NCI-H1105 treated with DMSO at 0.1 percent for 48 hours (cell line): ENCODE measurements around the gene AEBP2.
A peak's percentile ranks its signal among the peaks of the same experiment; 100 is the strongest.
"Not testable (repeated sequence)": the region's sequence is repeated elsewhere in the genome, so short reads cannot be mapped to it uniquely, and the experiment has no call there.

ENCODE experiments used
- DNase-seq: peaks from one replicate; lab custom pipeline; 2025; lab: John Stamatoyannopoulos, UW

The AEBP2 gene, protein sequence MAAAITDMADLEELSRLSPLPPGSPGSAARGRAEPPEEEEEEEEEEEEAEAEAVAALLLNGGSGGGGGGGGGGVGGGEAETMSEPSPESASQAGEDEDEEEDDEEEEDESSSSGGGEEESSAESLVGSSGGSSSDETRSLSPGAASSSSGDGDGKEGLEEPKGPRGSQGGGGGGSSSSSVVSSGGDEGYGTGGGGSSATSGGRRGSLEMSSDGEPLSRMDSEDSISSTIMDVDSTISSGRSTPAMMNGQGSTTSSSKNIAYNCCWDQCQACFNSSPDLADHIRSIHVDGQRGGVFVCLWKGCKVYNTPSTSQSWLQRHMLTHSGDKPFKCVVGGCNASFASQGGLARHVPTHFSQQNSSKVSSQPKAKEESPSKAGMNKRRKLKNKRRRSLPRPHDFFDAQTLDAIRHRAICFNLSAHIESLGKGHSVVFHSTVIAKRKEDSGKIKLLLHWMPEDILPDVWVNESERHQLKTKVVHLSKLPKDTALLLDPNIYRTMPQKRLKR

GRCh38 chr12:19439059-19440018 is at the start of gene AEBP2:
AEBP2 (plus strand) TSS chr12:19439492; CDS start chr12:19439700, 208 bp downstream.
- peak; percentile 81 for DNase-seq

GRCh38 chr12:19390051-19390598 is 49.2 kb upstream of the AEBP2 start:
- DNase-seq = no peak

GRCh38 chr12:19392644-19393043 is 46.6 kb upstream of the AEBP2 start:
- not testable (repeated sequence) for DNase-seq

DNA sequence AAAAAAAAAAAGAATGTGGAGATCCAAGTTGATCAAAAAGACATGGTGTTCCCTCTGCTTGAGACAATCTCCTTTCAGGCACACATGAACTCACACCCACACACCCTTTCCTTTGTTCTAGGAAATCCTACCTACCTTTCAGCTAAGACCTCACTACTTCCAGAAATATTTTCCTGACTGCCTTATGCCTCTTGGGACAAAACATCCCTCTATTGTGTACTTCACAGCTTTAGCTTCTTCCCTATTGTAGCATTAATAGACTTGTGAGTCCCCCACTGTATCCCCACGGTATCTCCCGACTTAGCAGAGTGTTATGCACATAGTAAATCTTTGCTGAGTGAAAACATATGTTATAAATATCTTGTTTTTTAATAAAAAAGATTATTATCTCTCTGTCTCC is 44.9 kb upstream of the AEBP2 start:
- no peak for DNase-seq

DNA sequence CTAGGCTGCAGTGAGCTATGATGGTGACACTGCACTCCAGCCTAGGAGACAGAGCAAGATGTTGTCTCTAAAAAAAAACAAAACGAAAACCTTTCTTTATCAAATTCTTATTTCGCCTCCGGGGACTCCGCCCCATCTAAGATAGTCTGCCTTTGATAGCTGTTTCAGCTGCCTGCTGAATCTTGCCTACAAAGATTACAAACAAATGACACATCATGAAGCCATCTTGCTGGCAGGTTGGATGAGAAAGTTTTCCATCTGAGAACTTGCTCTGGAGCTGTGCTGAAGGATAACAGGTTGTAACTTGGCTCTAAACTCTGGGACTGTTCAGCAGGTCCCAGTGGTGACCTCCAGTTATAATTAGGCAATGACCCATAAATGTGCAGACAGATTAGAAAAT is 41.8 kb upstream of the AEBP2 start:
- no peak for DNase-seq

DNA sequence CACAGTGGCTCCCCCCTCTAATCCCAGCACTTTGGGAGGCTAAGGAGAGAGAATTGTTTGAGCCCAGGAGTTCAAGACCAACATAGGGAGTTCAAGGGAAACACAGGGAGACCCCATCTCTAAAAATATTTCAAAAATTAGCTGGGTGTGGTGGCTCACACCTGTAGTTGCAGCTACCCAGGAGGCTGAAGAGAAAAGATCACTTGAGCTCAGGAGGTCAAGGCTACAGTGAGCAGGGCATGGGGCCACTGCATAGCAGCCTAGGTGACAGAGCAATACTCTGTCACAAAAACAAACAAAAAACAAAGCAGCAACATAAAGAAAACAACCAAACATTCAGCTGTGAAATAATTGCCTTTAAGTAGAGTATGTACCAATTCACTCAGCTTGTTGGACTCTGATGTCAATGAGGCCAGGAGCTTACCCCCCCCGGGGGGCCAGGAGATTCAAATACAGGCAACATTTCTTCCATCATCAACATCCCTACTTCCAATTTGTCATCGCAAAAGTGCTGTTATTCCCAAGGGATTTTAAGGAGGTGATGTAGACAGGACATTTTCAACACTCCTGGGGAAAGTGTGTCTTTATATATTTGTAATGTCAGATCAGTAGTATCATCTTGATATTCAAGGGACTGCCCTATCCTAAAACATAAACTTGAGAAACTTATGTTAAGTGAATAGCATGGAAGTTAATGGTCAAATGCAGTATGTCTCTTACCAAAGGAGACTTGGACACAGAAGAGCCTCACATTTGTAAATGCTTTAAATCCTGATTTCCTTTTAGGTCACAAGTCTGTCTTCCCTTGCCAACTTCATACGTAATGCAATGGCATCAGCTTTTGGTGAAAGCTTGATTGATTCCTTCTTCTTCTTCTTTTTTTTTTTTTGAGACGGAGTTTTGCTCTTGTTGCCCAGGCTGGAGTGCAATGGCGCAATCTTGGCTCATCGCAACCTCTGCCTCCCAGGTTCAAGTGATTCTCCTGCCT is 40.6 kb upstream of the AEBP2 start:
- DNase-seq = no peak

DNA sequence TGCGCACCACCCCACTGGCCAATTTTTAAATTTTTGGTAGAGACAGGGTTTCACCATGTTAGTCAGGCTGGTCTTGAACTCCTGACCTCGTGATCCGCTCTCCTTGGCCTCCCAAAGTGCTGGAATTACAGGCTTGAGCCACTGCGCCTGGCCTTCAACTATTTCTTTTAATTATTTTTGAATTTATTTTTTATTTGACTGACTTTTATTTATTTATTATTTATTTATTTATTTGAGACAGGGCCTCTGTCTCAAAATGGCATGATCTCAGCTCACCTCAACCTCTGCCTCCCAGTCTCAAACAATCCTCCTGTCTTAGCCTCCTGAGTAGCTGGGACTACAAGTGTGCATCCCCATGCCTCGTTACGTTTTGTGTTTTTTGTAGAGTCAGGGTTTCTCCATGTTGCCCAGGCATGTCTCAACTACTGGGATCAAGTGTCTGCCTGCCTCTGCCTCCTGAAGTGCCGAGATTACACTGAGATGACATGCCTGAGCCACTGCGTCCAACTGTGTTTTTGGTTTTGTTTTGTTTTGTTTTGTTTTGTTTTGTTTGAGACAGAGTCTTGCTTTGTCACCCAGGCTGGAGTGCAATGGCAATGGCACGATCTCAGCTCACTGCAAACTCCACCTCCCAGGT is 38.5 kb upstream of the AEBP2 start:
- not testable (repeated sequence) for DNase-seq

DNA sequence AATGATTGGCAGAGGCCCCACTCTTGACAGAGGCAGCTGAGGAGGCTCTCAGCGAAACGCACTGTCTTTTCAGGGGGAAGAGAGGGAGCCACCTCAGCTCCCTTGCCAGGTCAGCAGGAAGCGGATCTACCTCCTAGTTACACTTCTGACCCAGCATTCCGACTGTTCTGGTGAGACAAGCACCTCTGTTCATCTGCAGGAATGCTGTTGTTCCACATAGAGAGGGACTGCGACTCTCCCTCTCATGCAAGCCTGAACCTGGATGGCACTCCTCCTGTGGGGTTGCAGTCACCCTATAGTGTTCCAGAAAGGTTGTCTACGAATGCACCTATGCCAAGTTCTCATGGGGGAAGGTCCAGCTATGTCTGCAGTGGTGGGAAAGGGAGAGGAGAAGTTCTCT is 37.1 kb upstream of the AEBP2 start:
- DNase-seq = no peak

GRCh38 chr12:19402743-19403431 is 36.4 kb upstream of the AEBP2 start:
- no peak for DNase-seq

DNA sequence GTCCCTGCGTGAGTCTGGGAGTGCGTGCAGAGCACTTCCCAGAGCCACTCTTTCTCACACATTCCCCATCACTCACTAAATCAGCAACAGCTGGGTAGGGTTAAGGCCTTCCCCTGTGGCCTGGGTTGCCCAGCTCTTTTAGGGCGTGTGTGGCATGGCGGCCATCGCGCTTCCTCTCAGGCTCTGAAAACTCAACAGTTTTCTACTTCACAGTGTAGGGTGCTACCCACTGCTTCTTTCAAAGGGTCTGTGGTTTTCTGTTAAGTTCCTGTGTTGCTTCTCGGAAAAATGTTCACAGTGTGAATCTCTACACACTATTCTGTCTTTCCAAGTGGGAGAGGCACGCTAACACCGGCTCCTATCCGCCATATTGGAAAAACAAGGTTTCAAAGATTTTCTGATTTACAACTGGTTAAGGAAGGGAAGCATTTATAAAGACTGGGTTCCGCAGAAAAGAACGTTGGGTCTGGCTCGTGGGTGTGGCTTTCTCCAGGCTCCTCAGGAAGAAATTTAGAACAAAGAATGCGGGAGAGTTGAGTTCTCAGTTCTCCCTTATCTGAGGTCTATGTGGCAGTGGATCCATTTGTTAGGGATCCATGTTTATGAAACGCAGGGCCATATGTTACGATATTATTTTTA is 34.9 kb upstream of the AEBP2 start:
- DNase-seq = no peak

DNA sequence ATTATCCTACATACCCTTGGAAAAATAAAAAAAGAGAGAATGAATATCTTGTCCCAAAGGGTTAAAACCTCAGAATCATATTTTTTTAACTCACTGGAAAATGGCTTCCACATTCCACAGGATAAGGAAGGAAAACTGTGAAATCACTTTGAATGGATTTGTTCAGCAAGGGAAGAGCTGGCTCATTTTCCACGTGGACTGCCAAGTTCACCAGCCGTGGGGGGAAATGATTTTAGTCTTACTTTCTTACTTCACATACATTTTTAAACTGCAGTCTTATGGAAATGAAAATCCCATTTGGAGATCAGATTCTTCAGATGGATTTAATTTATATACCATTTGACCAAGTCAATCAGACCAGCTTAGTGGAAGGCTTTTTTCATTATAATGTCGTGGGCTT is 29.9 kb upstream of the AEBP2 start:
- DNase-seq = no peak

DNA sequence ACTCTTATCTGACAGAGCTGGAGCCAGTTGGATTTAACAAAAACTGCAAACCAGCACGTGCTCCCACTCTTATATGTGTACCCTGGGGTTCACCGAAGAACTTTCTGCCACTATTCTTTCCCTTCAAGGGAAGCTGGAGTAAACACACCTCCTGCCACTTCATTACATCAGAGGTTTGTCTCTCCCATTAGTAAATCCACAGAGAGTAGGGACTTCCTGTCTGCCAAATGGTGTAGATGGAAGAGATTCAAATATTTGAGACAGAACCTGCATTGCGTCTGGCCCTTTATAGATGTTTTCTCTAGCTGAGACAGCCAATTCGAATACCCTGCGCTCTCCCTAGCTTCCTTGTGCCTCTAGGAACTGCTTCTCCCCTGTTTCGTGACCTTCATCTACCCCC is 29.1 kb upstream of the AEBP2 start:
- no peak for DNase-seq

DNA sequence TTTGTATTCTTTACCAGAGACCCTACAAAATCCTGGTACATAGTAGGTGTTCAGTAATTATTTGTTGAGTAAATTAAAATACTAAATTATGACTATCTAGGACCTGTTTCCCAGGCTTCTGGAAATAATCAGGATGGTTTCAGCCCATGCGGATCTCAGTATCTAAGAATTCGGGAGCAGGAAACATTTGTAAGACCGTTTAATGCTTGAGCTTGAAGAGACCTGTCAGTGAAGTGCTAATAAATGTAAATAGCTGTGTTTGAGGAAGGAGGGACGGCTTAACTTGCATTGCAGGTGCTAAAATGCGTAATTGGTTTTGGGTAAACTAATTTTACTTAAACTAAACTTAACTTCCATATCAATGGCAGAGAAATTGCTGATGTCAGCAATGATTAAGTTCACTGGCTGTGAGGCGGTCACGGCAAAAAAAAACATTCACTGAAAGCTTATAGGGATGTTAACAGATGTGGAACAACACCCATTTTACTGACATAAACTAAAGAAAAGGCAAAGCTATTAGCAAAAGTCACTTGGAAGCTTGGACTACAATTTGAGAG is 28.6 kb upstream of the AEBP2 start:
- DNase-seq = no peak

- no peak for DNase-seq
Observed at GRCh38 chr12:19411234-19412204, 27.8 kb upstream of the AEBP2 start.

DNA sequence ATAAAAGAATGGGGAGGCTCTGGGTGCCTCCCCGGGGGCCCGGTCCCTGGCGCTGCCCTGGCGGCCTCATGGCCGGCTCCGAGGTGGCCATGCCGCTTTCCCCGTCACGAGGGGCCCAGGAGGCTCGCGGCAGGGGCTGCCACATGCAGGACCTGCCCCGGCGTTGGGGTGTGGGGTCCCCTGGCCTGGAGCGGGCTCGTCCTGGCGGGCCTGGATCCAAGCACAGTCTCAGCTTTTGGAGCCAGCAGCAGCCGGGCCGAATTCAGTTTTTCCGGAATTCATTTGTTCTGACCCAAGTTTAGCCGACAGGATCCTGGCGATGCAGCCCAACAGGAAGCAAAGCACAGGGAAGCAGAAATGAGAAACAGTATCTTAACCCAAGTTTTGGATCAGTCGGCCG is 26.4 kb upstream of the AEBP2 start:
- DNase-seq = no peak

DNA sequence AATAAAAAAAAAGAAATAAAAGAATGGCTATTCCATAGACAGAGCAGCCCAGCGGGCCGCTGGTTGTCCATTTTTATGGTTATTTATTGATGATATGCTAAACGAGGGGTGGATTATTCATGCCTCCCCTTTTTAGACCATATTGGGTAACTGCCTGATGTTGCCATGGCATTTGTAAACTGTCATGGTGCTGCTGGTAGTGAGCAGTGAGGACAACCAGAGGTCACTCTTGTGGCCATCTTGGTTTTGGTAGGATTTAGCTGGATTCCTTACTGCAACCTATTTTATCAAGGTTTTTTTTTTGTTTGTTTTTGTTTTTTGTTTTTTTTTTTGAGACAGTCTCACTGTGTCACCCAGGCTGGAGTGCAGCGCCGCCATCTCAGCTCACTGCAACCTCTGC is 25.7 kb upstream of the AEBP2 start:
- not testable (repeated sequence) for DNase-seq

- no peak for DNase-seq
Observed at GRCh38 chr12:19415563-19415962, 23.7 kb upstream of the AEBP2 start.

DNA sequence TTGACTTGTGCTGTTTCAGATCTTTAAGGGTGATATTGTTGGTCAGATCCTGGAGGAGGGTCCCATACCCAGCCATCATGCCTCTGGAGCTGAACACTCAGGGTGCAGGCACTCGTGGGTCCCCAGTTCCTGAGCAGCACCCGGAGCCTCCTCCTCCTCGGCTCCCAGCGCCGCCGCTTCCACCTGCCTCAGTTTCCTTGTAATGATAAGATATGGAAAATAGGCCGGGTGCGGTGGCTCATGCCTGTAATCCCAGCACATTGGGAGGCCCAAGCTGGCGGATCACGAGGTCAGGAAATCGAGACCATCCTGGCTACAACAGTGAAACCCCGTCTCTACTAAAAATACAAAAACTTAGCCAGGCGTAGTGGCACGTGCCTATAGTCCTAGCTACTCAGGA is 20.2 kb upstream of the AEBP2 start:
- no peak for DNase-seq
